ENCODE data around the gene DYNLRB1. TPM values are rescaled to one million over a fixed set of nuclear protein-coding genes. Genes with fewer than 3 reads are reported as not detected.

Gene DYNLRB1
- total and polyA plus RNA-seq, 2 experiments from 2014 or later: 103 to 224 TPM

DNA sequence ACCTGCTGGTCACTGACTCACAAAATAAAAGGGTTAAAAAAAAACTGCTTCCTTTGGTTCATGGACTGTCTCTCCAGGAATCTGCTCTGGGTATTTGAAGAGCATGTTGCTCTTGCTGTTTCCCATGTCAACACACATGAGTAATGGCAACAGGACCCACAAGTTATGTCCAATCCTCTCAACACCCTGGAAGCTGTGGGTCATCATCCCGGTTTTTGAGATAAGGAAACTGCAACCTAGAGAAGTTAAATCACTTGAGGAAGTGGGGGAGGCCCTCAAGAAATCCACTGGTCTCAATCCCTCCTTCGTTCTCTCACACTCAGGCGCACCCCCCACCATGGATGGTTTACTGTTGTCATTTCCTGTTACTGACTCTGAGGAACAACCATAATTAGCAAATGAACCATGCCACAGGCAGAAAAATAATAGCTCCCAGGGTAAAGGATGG is 54.7 kb downstream of the DYNLRB1 start:
- no peak overlapping the region for H3K4me3 ChIP-seq
- H4K20me1 ChIP-seq (ENCODE audit: insufficient read depth, poor library complexity, severe bottlenecking): no peaks in the 10 kb centered on the region
- H3K27ac ChIP-seq: no peak overlapping the region
- H3K36me3 ChIP-seq (replicated peaks; ENCODE audit: insufficient read depth, low read depth): no peaks in the 10 kb centered on the region
- H3K9me2 ChIP-seq (replicated peaks; ENCODE audit: insufficient read depth): no peaks in the 10 kb centered on the region
- H3K27me3 ChIP-seq: no peaks in the 10 kb centered on the region
- no peaks in the 10 kb centered on the region for H3K79me2 ChIP-seq
- TF ChIP-seq EZH2phosphoT487 (IDR thresholded peaks at IDR 0.05; ENCODE audit: low read depth, severe bottlenecking, unreplicated experiment): no peak
- TF ChIP-seq EZH2 (IDR thresholded peaks at IDR 0.05; ENCODE audit: borderline replicate concordance): no peak
- TF ChIP-seq, protein P1, sequence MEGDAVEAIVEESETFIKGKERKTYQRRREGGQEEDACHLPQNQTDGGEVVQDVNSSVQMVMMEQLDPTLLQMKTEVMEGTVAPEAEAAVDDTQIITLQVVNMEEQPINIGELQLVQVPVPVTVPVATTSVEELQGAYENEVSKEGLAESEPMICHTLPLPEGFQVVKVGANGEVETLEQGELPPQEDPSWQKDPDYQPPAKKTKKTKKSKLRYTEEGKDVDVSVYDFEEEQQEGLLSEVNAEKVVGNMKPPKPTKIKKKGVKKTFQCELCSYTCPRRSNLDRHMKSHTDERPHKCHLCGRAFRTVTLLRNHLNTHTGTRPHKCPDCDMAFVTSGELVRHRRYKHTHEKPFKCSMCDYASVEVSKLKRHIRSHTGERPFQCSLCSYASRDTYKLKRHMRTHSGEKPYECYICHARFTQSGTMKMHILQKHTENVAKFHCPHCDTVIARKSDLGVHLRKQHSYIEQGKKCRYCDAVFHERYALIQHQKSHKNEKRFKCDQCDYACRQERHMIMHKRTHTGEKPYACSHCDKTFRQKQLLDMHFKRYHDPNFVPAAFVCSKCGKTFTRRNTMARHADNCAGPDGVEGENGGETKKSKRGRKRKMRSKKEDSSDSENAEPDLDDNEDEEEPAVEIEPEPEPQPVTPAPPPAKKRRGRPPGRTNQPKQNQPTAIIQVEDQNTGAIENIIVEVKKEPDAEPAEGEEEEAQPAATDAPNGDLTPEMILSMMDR (IDR thresholded peaks at IDR 0.05; ENCODE audit: poor library complexity): no peak
- DNase-seq (ENCODE audit: low spot score): no peak
- 51% methylated on average over 3 of the region's 3 CpGs for WGBS (ENCODE audit: low lambda C conversion rate, missing lambda C conversion rate)
- H3K4me1 ChIP-seq (ENCODE audit: insufficient read depth): no peaks in the 10 kb centered on the region
- H3K9me3 ChIP-seq (ENCODE audit: low read depth): no peaks in the 10 kb centered on the region
- H2AFZ ChIP-seq: no peak overlapping the region
- no peak overlapping the region for H3K4me2 ChIP-seq

- Histone ChIP-seq H3K4me2 (no peak overlapping the region), H4K20me1 (ENCODE audit: insufficient read depth, poor library complexity, severe bottlenecking) (no peaks in the 10 kb centered on the region), H3K27me3 (no peaks in the 10 kb centered on the region), H3K4me1 (ENCODE audit: insufficient read depth) (no peaks in the 10 kb centered on the region), H3K79me2 (no peaks in the 10 kb centered on the region), H3K27ac (no peak overlapping the region), H2AFZ (no peak overlapping the region), H3K9me2 (replicated peaks; ENCODE audit: insufficient read depth) (no peaks in the 10 kb centered on the region), H3K9me3 (ENCODE audit: low read depth) (no peaks in the 10 kb centered on the region), H3K4me3 (no peak overlapping the region), H3K36me3 (replicated peaks; ENCODE audit: insufficient read depth, low read depth) (no peaks in the 10 kb centered on the region)
- DNase-seq (ENCODE audit: low spot score): no peak
- TF ChIP-seq, protein P1 (IDR thresholded peaks at IDR 0.05; ENCODE audit: poor library complexity): no peak
- TF ChIP-seq EZH2phosphoT487 (IDR thresholded peaks at IDR 0.05; ENCODE audit: low read depth, severe bottlenecking, unreplicated experiment) (no peak), EZH2 (IDR thresholded peaks at IDR 0.05; ENCODE audit: borderline replicate concordance) (no peak)
- 89% methylated on average over 5 of the region's 5 CpGs for WGBS (ENCODE audit: low lambda C conversion rate, missing lambda C conversion rate)
Measured at GRCh38 chr20:34571753-34572152, 55.5 kb downstream of the DYNLRB1 start.

DNA sequence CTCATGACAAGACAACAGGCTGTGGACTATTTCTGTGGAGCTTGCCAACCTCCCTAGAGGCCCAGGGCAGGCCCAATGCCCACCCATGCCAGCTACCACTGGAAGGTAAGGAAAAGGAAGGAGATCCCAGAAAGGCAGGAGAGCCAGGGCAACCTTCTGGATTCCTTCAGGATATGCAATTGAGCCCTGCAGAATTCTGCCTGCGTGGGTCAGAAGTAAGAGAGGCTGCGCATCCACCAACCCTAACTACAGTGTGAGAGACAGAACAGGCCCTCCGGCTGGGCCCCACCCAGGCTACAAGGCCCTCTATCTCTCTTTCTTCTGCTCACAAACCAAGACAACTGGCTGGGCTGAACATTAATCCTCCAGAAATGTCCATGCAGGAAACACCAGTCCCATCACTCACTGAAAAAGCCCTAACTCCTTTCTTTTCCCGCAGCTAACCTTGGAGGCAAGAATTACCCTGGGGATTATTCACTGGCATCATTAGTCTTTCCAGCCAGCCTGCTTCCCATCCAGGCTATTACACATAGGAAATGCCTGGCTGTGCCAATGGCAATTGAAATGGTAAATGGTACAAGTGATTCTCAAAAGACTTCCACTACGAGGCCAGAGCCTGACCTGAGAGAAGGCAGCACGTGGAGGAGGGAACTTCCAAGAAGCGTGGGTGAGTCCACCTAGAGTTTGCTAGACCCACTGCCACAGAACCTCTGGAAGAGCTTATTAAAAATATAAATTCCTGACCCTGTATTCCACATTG is 57.5 kb downstream of the DYNLRB1 start:
- TF ChIP-seq EZH2 (IDR thresholded peaks at IDR 0.05; ENCODE audit: borderline replicate concordance) (no peak), EZH2phosphoT487 (IDR thresholded peaks at IDR 0.05; ENCODE audit: low read depth, severe bottlenecking, unreplicated experiment) (no peak)
- TF ChIP-seq, protein P1 (IDR thresholded peaks at IDR 0.05; ENCODE audit: poor library complexity): no peak

More for the DNA sequence above, 57.5 kb downstream of the DYNLRB1 start:
- no peaks in the 10 kb centered on the region for H4K20me1 ChIP-seq (ENCODE audit: insufficient read depth, poor library complexity, severe bottlenecking)
- H3K79me2 ChIP-seq: no peaks in the 10 kb centered on the region
- no peaks in the 10 kb centered on the region for H3K27me3 ChIP-seq
- no peaks in the 10 kb centered on the region for H3K4me1 ChIP-seq (ENCODE audit: insufficient read depth)
- no peaks in the 10 kb centered on the region for H3K9me2 ChIP-seq (replicated peaks; ENCODE audit: insufficient read depth)
- H3K36me3 ChIP-seq (replicated peaks; ENCODE audit: insufficient read depth, low read depth): no peaks in the 10 kb centered on the region
- no peaks in the 10 kb centered on the region for H3K9me3 ChIP-seq (ENCODE audit: low read depth)
- no peak overlapping the region for H3K4me3 ChIP-seq
- no peak for DNase-seq (ENCODE audit: low spot score)
- H3K27ac ChIP-seq: no peak overlapping the region
- 93% methylated on average over 7 of the region's 7 CpGs for WGBS (ENCODE audit: low lambda C conversion rate, missing lambda C conversion rate)
- no peak overlapping the region for H2AFZ ChIP-seq
- H3K4me2 ChIP-seq: no peak overlapping the region

All from hepatocyte (in vitro differentiated cells).